HepG2 (cell line): Measurements from ENCODE around the gene PARN. TPM values are rescaled to one million over a fixed set of nuclear protein-coding genes. Genes with fewer than 3 reads are reported as not detected.

Source experiments
- ERF ChIP-seq: IDR thresholded peaks from 2 replicates; pipeline ENCODE4 v1.6.1; 2018; ENCODE audit warnings: missing biosample characterization, missing genetic modification reagents
- FOSL1 ChIP-seq: sonication (generic); formaldehyde crosslinking; IDR thresholded peaks from 2 replicates; pipeline ENCODE4 v1.9.0; 2021; ENCODE audit warnings: missing genetic modification reagents, borderline replicate concordance
- HOXA7 ChIP-seq: sonication (generic); formaldehyde crosslinking; IDR thresholded peaks from 2 replicates; pipeline ENCODE4 v1.8.1; 2022; ENCODE audit warnings: mild to moderate bottlenecking, missing genetic modification reagents, moderate library complexity
- KLF6 ChIP-seq: IDR thresholded peaks from 2 replicates; pipeline ENCODE4 v1.8.0; 2016; ENCODE audit warnings: missing biosample characterization, missing genetic modification reagents
- NFE2L2 ChIP-seq: fragments of 150-350 bp; IDR thresholded peaks from 2 replicates; pipeline ENCODE4 v1.6.1; 2014; ENCODE audit warnings: low read length
- SAFB2 ChIP-seq: sonication (generic); formaldehyde crosslinking; IDR thresholded peaks from 2 replicates; pipeline ENCODE4 v1.5.1; 2020; ENCODE audit warnings: missing genetic modification reagents, low read depth, mild to moderate bottlenecking, borderline replicate concordance
- TOE1 ChIP-seq: sonication (generic); formaldehyde crosslinking; IDR thresholded peaks from 2 replicates; pipeline ENCODE4 v1.4.0; 2020; ENCODE audit warnings: mild to moderate bottlenecking, missing genetic modification reagents
- ZC3H13 ChIP-seq: sonication (generic); formaldehyde crosslinking; IDR thresholded peaks from 2 replicates; pipeline ENCODE4 v1.8.1; 2023; ENCODE audit warnings: mild to moderate bottlenecking, missing genetic modification reagents, moderate library complexity
- ZMAT3 ChIP-seq: sonication (generic); formaldehyde crosslinking; conservative IDR thresholded peaks from 2 replicates; pipeline ENCODE4 v1.7.0; 2021; ENCODE audit warnings: missing genetic modification reagents
- ZMYM4 ChIP-seq: sonication (generic); formaldehyde crosslinking; IDR thresholded peaks from 2 replicates; pipeline ENCODE4 v1.8.1; 2023; ENCODE audit warnings: mild to moderate bottlenecking, missing genetic modification reagents
- ZNF136 ChIP-seq: sonication (generic); formaldehyde crosslinking; IDR thresholded peaks from 2 replicates; pipeline ENCODE4 v1.8.1; 2022; ENCODE audit warnings: low read depth, mild to moderate bottlenecking, moderate library complexity, missing genetic modification reagents
- ZNF780A ChIP-seq: sonication (generic); formaldehyde crosslinking; IDR thresholded peaks from 2 replicates; pipeline ENCODE4 v1.8.0; 2022; ENCODE audit warnings: mild to moderate bottlenecking, missing genetic modification reagents, moderate library complexity
- polyA plus RNA-seq, 8 experiments: library from polyadenylated mRNA; depleted of rRNA in 3 of 8; stranded (reverse) in 7 of 8; unstranded in 1 of 8; fragments of >200 nt; fragmentation: Illumina TruSeq in 4 of 8; extraction: Trizol in 4 of 8; gene quantifications; 2 replicates each; pipeline versions ENCODE4 v1.2.1 to v1.2.3, GENCODE V29; 2011 to 2016; ENCODE audit warnings: low read depth in 4 of 8, missing spikeins in 1 of 8, mixed read lengths in 1 of 8; ENCODE audit not compliant: insufficient read depth in 1 of 8
- total RNA-seq, 5 experiments: library from RNA; depleted of rRNA; stranded (reverse); fragments of >200 nt; fragmentation: Illumina TruSeq; extraction: Trizol; gene quantifications; 2 replicates each; pipeline ENCODE4 v1.2.3, GENCODE V29; 2016; ENCODE audit warnings: low read depth in 1 of 5
- TF ChIP-seq, protein P1 (sequence below): sonication (generic); formaldehyde crosslinking; IDR thresholded peaks from 2 replicates; pipeline ENCODE4 v1.5.1; 2020; ENCODE audit warnings: mild to moderate bottlenecking, missing genetic modification reagents, borderline replicate concordance
- TF ChIP-seq, protein P2 (sequence below): IDR thresholded peaks from 2 replicates; pipeline ENCODE4 v1.6.1; 2016; ENCODE audit warnings: mild to moderate bottlenecking, missing biosample characterization, missing genetic modification reagents
- TF ChIP-seq, protein P3 (sequence below): sonication (generic); formaldehyde crosslinking; IDR thresholded peaks from 2 replicates; pipeline ENCODE4 v1.8.0; 2022; ENCODE audit warnings: missing genetic modification reagents, low read depth, mild to moderate bottlenecking, borderline replicate concordance
- TF ChIP-seq, protein P4 (sequence below): sonication (generic); formaldehyde crosslinking; conservative IDR thresholded peaks from 2 replicates; pipeline ENCODE4 v1.5.0; 2020; ENCODE audit warnings: missing genetic modification reagents
- TF ChIP-seq, protein P5 (sequence below): conservative IDR thresholded peaks from 2 replicates; pipeline ENCODE4 v1.6.1; 2018; ENCODE audit warnings: missing genetic modification reagents
- TF ChIP-seq, protein P6 (sequence below): sonication (generic); formaldehyde crosslinking; IDR thresholded peaks from 2 replicates; pipeline ENCODE4 v1.4.0; 2020; ENCODE audit warnings: low read depth, mild to moderate bottlenecking, missing genetic modification reagents

The PARN gene
- total and polyA plus RNA-seq, 2 of the 13 experiments (the other 11 are each of a cell fraction or from before 2014, with no cell fraction given): 13.3 to 47.6 TPM

DNA sequence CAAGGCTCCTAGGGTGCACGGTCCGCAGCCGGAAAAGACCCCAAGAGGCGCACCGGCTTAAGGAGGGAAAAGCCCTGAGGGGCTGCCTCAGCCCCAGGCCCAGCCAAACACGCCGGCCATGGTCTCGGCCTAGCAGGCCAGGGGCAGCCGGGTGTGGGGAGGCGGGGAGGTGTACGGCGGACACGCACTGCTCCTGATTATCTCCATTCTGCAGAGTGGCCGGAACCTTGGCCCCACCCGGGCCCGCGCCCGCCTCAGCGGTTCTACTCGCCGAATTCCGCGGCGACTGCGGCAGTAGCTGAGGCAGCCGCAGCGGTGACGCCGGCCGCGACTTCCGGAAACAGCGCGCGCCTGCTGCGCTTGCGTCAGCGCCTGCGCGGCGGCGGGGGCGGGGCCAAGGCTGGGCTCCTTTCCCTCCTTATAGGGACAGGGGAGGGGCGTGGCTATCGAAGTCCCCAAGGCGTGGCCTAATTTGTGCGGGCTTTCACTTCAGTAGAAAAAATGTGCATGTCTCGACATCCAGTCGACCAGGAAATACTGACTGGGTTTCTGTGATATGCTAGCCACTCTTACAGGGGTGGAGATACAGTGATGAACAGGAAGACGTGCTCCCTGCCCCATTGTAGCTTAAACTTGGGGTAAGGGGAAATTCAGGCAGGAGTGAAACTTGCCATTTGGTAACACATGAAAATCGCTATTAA, at the start of gene PARN (continued):
- TF ChIP-seq, protein P1, sequence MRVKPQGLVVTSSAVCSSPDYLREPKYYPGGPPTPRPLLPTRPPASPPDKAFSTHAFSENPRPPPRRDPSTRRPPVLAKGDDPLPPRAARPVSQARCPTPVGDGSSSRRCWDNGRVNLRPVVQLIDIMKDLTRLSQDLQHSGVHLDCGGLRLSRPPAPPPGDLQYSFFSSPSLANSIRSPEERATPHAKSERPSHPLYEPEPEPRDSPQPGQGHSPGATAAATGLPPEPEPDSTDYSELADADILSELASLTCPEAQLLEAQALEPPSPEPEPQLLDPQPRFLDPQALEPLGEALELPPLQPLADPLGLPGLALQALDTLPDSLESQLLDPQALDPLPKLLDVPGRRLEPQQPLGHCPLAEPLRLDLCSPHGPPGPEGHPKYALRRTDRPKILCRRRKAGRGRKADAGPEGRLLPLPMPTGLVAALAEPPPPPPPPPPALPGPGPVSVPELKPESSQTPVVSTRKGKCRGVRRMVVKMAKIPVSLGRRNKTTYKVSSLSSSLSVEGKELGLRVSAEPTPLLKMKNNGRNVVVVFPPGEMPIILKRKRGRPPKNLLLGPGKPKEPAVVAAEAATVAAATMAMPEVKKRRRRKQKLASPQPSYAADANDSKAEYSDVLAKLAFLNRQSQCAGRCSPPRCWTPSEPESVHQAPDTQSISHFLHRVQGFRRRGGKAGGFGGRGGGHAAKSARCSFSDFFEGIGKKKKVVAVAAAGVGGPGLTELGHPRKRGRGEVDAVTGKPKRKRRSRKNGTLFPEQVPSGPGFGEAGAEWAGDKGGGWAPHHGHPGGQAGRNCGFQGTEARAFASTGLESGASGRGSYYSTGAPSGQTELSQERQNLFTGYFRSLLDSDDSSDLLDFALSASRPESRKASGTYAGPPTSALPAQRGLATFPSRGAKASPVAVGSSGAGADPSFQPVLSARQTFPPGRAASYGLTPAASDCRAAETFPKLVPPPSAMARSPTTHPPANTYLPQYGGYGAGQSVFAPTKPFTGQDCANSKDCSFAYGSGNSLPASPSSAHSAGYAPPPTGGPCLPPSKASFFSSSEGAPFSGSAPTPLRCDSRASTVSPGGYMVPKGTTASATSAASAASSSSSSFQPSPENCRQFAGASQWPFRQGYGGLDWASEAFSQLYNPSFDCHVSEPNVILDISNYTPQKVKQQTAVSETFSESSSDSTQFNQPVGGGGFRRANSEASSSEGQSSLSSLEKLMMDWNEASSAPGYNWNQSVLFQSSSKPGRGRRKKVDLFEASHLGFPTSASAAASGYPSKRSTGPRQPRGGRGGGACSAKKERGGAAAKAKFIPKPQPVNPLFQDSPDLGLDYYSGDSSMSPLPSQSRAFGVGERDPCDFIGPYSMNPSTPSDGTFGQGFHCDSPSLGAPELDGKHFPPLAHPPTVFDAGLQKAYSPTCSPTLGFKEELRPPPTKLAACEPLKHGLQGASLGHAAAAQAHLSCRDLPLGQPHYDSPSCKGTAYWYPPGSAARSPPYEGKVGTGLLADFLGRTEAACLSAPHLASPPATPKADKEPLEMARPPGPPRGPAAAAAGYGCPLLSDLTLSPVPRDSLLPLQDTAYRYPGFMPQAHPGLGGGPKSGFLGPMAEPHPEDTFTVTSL (CRISPR knock-in tag): peak; percentile 23; the same call in 1 of the 2 replicates
- TF ChIP-seq, protein P2, sequence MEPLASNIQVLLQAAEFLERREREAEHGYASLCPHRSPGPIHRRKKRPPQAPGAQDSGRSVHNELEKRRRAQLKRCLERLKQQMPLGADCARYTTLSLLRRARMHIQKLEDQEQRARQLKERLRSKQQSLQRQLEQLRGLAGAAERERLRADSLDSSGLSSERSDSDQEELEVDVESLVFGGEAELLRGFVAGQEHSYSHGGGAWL (CRISPR knock-in tag): peak; percentile 98
- TF ChIP-seq ZMAT3 (CRISPR knock-in tag) (peak; percentile 99), FOSL1 (CRISPR knock-in tag) (peak; percentile 70), SAFB2 (peak; percentile 98), ZC3H13 (CRISPR knock-in tag) (peak; percentile 47; the same call in 1 of the 2 replicates), ZMYM4 (CRISPR knock-in tag) (peak; percentile 94), ZNF136 (CRISPR knock-in tag) (peak; percentile 89; the same call in 1 of the 2 replicates), KLF6 (CRISPR knock-in tag) (peak; percentile 87), NFE2L2 (no peak; the same call in 1 of the 2 replicates), TOE1 (CRISPR knock-in tag) (no peak; the same call in 1 of the 2 replicates), HOXA7 (no peak), ZNF780A (no peak), ERF (CRISPR knock-in tag) (peak; percentile 97)
- TF ChIP-seq, protein P3, sequence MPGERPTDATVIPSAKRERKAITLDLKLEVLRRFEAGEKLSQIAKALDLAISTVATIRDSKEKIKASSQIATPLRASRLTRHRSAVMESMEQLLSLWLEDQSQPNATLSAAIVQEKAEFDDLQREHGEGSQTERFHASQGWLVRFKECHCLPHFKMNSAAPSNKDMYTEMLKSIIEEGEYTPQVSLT: no peak
- TF ChIP-seq, protein P4, sequence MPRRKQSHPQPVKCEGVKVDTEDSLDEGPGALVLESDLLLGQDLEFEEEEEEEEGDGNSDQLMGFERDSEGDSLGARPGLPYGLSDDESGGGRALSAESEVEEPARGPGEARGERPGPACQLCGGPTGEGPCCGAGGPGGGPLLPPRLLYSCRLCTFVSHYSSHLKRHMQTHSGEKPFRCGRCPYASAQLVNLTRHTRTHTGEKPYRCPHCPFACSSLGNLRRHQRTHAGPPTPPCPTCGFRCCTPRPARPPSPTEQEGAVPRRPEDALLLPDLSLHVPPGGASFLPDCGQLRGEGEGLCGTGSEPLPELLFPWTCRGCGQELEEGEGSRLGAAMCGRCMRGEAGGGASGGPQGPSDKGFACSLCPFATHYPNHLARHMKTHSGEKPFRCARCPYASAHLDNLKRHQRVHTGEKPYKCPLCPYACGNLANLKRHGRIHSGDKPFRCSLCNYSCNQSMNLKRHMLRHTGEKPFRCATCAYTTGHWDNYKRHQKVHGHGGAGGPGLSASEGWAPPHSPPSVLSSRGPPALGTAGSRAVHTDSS (CRISPR knock-in tag): 0 out of 2 replicates have a peak, but pooled peaks have one; percentile 89
- TF ChIP-seq, protein P5, sequence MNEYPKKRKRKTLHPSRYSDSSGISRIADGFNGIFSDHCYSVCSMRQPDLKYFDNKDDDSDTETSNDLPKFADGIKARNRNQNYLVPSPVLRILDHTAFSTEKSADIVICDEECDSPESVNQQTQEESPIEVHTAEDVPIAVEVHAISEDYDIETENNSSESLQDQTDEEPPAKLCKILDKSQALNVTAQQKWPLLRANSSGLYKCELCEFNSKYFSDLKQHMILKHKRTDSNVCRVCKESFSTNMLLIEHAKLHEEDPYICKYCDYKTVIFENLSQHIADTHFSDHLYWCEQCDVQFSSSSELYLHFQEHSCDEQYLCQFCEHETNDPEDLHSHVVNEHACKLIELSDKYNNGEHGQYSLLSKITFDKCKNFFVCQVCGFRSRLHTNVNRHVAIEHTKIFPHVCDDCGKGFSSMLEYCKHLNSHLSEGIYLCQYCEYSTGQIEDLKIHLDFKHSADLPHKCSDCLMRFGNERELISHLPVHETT: peak; percentile 13; the same call in 1 of the 2 replicates
- TF ChIP-seq, protein P6, sequence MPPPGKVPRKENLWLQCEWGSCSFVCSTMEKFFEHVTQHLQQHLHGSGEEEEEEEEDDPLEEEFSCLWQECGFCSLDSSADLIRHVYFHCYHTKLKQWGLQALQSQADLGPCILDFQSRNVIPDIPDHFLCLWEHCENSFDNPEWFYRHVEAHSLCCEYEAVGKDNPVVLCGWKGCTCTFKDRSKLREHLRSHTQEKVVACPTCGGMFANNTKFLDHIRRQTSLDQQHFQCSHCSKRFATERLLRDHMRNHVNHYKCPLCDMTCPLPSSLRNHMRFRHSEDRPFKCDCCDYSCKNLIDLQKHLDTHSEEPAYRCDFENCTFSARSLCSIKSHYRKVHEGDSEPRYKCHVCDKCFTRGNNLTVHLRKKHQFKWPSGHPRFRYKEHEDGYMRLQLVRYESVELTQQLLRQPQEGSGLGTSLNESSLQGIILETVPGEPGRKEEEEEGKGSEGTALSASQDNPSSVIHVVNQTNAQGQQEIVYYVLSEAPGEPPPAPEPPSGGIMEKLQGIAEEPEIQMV (CRISPR knock-in tag): peak; percentile 69
